HUDEP-2 (cell line): Measurements from ENCODE around the gene TMC8.

Source experiments
- DNase-seq, 76 experiments: peaks; one replicate each; lab custom pipeline; 2025; ENCODE audit not compliant: unreplicated experiment in 76 of 76; lab: John Stamatoyannopoulos, UW

The TMC8 gene

DNA sequence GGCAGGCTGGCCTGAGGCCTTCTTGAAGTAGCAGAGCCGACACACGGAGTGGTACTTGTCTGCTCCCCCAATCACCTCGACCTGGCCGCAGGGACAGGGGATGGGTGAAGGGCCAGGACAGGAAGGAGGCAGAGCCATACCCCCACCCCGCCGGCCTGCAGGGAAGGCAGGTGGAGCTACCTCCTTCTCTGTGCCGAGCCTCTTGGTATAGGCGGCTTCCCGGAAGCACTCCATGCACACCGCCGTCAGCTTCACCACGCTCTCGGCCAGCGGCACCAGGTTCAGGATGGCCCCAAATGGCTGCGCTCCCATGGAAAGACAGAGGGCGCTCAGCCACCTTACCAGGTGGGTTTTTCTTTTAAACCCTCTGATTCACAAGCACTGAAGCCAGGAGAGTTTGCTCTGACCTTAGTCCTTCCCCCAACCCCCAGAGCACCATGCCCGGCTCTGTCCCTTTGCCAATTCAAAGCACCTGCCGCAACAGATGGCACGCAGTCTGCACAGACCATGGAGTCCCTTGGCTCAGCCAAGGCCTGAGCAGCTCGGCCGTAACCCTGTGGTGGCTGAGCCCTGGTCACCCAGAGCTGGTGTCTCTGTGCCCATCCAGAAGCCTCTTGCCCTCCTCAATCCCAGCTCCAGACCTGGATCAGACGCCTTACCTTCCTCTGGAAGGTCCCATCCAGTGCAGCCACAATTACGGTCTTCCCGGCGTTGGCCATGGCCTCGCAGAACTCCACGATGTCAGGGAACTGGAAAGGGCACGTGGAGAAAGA lies 44.5 kb downstream of the TMC8 start:
- DNase-seq, result no peak

DNA sequence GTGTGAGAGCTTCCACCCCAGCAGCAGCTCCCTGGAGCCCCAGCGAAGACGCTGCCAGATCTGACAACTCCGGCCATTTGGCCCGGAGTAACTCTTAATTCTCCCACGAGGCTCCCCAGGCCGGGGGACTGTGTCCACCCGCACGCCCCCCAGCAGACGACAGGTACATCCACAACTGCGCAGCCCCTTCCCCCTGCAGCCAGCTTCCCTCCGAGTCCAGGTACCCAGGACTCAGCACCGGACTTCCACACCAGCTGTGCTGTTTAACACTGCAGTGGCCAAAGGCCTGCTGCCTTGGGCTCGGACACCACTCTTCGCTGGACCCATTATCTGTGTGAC lies 45.0 kb downstream of the TMC8 start:
- no peak for DNase-seq

DNA sequence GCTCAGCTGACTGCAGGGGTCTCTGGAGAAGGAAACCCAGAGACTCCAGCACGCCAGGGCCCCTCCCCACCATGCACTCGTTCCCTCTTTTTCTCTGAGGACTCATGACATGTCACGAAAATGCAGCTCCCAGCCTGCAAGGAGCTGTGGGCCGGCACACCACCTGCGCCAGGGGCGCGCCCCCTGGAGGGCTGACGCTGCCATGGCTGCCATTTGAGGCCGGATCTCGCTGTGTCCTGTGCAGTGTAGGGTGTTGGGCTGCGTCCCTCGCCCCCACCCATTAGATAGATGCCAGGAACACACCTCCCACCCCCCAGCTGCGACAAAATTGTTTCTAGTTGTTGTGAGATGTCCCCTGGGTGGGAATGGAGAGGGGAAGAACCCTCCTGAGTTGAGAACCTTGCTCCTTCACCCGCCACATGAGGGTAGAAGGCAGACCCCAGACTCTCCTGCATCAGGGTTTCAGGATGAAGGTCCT lies 46.0 kb downstream of the TMC8 start:
- peak in 62 of 76 experiments; percentile 9 to 76 (median 50) for DNase-seq

DNA sequence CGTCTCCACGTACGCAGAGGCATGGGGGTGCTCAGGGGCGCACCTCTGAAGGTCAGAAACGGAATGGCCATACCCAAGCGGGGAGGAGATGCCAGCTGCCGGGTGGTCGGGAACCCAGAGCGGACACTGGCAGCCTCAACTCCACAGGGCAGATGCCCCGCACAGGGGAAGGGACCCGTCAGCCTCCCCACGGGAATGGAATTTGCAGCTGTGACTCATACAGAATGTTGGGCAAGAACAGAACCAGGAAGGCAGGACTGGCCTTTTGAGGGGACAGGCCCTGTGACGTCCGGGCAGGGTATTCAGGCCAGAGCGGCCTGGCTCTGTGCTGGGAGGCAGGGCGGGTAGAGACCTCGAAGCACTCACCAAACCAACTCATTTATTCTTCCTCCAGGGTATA lies 48.8 kb downstream of the TMC8 start:
- no peak for DNase-seq

DNA sequence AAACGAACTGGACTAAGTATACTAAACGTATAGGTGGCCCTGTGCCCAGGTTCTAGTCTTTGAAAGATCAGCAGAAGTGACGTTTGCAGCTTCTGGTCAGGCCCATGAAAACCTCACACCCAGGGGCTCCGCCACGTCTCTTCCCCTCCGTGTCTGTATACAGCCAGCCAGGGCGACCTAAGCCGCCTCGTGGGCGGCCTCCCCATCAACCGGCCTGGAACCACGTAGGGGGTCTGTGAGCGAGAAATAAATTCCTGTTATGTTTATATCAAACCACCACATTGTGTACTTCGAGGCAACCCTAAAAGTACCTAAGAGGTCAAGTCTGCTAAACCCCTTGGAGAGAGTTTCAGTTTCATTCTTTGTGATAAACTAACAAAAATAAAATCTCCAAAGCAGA lies 49.5 kb downstream of the TMC8 start:
- DNase-seq, result no peak

DNA sequence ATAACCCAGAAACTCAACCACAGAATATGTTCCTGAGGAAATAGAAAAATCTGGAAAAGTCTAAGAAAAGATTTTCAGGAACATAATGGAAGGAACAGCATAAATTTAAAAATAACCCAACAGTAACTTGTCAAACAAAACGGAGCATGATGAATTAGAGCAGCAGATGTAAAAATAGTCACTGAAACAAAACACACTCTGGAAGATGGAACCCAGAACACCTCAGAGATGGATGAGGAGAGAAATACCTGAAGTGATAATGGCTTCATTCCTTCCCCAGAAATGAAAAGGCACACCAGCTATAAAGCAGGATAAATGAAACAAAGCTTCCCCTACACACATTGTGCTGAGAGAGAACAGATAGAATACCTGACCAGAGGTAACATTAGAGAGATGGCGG lies 49.9 kb downstream of the TMC8 start:
- no peak for DNase-seq

DNA sequence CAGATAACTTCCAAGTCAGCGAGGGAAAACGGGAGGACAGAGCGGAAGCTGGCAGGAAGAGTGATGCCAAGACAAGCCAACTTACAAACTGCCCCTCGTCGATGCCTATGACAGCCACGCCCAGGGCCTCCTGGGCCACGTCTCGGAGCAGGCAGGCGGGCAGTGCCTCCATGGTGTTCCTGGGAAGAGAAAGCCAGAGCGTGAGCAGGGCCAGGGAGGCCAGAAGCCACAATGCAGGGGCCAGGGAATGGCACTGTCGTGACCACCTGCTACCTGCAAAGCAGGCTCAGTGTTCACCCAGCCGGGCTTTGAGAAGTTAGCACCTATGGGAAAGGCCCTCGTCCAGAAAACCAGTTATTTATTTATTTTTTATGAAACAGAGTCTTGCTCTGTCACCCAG lies 51.9 kb downstream of the TMC8 start:
- DNase-seq, result no peak

DNA sequence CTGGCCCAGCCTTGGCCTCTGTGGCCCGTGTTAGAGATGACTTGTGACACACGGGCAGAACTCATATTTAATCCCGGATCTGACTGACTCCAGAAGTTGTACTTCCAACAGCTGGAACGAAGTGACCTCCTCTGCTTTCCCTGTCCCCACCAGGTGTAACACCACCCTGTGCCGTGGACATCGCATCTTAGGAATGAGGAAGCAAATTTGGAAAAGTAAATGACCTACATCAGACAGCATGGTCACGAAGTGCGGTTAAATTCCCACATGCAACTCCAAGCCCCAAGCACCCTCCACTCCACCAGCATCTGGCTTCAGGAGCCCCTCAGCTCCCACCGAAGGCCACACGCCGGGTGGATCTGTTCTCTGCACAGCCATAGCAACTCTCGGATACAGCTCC lies 53.3 kb downstream of the TMC8 start:
- DNase-seq, result no peak

DNA sequence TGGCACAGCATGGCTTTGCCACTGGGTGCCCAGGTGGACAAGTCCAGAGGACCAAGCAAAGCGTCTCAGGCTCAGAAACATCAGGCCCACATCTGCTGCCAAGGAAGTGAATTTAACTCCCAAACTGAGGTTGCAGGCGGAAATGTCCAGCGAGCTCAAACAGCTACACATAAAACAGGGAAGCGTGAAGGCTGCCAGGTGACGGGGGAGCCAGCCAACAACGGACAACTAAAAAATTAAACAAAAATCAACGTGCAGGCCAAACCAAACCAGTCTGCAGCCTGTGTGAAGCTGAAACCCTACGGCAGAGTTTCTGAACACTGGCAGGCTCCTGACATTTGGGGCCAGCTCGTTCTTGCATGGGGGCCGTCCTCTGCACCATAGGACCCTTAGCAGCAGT lies 53.8 kb downstream of the TMC8 start:
- no peak for DNase-seq

DNA sequence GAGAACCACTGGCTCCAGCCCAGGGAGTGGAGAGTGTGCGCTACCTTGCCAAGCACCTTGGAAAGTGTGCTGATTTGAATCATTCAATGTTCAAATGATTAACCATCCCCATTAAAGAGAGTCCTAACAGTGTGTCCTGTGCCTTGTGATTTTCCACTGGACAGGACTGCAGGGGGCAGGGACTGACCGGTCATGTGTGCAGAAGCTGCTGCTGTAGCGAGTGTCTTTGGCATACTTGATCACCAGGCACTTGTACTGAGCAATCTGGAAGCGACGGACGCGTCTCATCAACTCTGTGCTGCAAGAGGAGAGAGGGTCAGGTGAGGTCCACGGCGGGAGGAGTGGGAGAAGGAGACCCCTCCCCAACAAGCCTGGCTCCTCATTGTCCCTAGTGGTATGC lies 54.3 kb downstream of the TMC8 start:
- no peak for DNase-seq

DNA sequence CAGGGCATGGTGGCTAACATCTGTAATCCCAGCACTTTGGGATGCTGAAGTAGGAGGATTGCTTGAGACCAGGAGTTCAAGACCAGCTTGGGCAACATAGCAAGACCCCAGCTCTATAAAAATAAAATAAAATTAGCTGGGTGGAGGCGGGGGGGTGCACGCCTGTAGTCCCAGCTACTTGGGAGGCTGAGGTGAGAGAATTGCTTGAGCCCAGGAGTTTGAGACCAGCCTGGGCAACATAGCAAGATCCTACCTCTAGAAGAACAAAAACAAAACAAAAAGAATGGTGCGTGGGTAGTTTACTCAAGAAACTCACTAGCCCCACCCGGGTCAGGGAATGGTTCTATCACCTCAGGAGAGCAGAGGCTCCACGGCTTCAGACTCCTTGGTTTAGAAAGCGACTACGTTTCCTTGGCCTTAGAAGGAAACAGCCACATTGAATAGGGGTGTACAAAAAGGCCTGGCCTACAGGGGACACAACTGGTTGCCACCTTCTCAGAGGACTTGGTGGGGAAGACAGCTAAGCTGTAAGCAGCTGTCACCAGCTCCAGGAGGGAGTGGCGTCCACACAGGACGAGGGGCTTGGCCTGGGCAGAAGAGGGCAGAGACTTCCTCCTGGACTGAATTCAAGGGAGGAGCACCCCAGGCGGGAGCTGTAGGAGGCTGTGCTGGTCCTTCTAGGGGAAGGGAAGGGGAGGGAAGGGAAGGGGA lies 55.6 kb downstream of the TMC8 start:
- peak in 64 of 76 experiments; percentile 10 to 72 (median 45) for DNase-seq

DNA sequence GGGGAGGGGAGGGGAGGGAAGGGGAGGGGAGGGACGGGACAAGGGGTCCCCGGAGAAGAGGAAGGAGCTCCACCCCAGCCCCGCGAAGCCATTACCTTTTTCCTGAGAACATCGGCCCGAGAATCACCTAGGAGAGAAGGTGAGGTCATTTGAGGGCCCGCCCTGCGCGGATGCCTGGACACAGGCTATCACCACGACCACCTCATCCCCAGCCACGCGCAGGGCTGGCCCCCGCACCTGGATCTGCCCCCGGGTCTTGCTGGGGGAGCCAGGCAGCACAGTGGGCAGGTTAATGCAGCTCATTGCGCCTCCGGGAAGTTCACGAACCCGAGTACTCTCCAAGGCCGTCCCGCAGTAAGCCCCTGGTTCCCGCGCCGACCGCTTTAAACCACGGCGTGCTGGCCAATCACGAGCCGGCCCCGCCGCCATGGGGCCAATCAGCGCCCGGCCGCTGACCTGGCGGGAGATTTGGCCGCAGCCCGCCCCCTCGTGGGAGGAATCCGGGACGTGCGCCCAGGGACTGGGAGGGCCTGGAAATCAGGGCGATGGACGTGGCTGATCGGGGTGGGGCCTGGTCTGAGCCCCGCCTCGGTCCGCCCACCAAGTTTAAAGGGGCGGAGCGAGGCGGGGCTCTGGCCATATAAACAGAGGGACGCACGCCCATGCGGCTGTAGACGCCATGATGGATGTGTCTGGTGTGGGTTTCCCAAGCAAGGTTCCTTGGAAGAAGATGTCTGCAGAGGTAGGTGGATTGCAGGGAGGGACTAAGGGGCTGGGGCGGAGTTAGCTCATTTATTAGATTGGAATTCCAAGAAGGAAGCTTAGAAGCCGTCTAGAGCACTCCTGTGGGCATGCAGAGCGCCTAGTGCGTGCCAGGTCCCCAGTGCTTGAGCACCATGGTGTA lies 56.4 kb downstream of the TMC8 start, which contains the start of the genes AFMID and TK1:
Gene AFMID, plus strand, starts transcription at position 671 of the 904 bp plus-strand sequence. Its CDS starts 9 bp downstream, at position 680.
Gene TK1, minus strand, starts transcription at position 361 of the 904 bp plus-strand sequence. Its CDS starts 58 bp downstream, at position 303.
- DNase-seq, result peak in 75 of 76 experiments; percentile 21 to 100 (median 97)
